ENCODE data around the gene LGI2. TPM values are rescaled to one million over a fixed set of nuclear protein-coding genes. Genes with fewer than 3 reads are reported as not detected.

The LGI2 gene
- 0.94 and 1.4 TPM in 2 replicates for total RNA-seq

GRCh38 chr4:25030277-25031076, at the start of gene LGI2:
Gene LGI2, minus strand, starts transcription at chr4:25030946. Its CDS starts 253 bp downstream, at chr4:25030693.

Other genes with a start within 250 kb of the LGI2 start
- 44.2 and 82.9 TPM in 2 replicates for gene SOD3, start 235.4 kb downstream of the LGI2 start, total RNA-seq
- 3.5 and 12.1 TPM in 2 replicates for gene CCDC149, start 117.9 kb downstream of the LGI2 start, total RNA-seq
- 3.3 and 4.4 TPM in 2 replicates for gene SEPSECS, start 129.5 kb upstream of the LGI2 start, total RNA-seq
- gene PI4K2B, start 203.1 kb upstream of the LGI2 start, total RNA-seq = 11.3 and 13.3 TPM in 2 replicates